Rectal smooth muscle tissue (tissue), 1 donor: ENCODE results near the gene UNC45B.

Source experiments
- H3K27ac ChIP-seq: one replicate; pipeline ENCODE4 v1.7.0; 2013; ENCODE audit warnings: low read depth, low read length, inconsistent platforms
- H3K27me3 ChIP-seq: one replicate; pipeline ENCODE4 v1.7.0; 2013; ENCODE audit warnings: low read length; ENCODE audit not compliant: control insufficient read depth, insufficient read depth
- H3K36me3 ChIP-seq: one replicate; pipeline ENCODE4 v1.7.0; 2013; ENCODE audit warnings: low read length; ENCODE audit not compliant: control insufficient read depth, insufficient read depth
- H3K4me1 ChIP-seq: one replicate; pipeline ENCODE4 v1.7.0; 2013; ENCODE audit warnings: low read length; ENCODE audit not compliant: control insufficient read depth, insufficient read depth
- H3K4me3 ChIP-seq: one replicate; pipeline ENCODE4 v1.7.0; 2013; ENCODE audit warnings: low read length
- H3K9ac ChIP-seq: one replicate; pipeline ENCODE4 v1.7.0; 2013; ENCODE audit warnings: low read length

UNC45B gene

DNA sequence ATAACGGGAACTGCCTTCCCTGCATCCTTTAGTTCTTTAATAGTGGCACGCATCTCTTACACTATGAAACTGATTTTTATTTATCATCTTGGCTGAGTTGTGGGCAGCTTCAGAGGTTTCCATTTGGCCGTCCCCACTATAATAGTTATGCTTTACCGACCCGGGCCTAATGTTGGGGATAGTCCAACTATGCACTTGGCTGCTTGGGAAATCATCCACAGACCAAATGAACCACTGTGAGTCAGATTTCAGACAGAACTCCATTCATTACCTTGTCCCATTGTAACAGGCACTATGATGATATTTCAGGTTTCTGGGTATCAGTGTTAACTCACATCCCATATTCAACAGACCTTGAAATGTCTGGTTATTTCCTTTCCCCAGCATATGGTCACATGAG is 89.2 kb downstream of the UNC45B start:
- H3K36me3 ChIP-seq: no peaks in the 10 kb centered on the region
- no peak overlapping the region for H3K27ac ChIP-seq
- H3K4me1 ChIP-seq: no peaks in the 10 kb centered on the region

DNA sequence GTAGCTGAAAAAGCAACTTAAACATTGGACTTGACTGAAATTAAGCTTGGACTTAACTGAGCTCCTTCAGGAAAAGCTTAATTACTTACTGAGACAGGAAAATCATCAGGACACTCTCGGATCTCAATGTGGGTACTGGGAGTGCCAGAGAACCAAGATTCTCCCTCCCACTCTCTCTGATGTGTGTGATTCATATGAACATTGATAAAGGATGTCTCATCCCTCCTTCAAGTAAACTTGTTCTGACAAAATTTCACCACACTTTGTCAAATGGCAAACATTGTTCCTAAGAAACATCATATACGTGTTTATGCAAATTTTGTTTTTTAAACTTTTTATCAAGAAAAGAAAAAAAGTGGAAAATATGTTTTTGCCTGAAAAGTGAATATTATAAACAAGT is 91.2 kb downstream of the UNC45B start:
- Histone ChIP-seq H3K4me3 (no peak overlapping the region), H3K4me1 (no peaks in the 10 kb centered on the region), H3K27ac (no peak overlapping the region)

More for the DNA sequence above, 89.2 kb downstream of the UNC45B start:
- H3K9ac ChIP-seq: no peak overlapping the region
- no peaks in the 10 kb centered on the region for H3K27me3 ChIP-seq
- H3K4me3 ChIP-seq: no peak overlapping the region

More for the DNA sequence above, 91.2 kb downstream of the UNC45B start:
- no peak overlapping the region for H3K9ac ChIP-seq
- no peaks in the 10 kb centered on the region for H3K36me3 ChIP-seq
- H3K27me3 ChIP-seq: no peaks in the 10 kb centered on the region
